IMR-90 (cell line): Measurements from ENCODE around the gene ZZZ3. TPM values are rescaled to one million over a fixed set of nuclear protein-coding genes. Genes with fewer than 3 reads are reported as not detected.

Source experiments
- ATAC-seq: fragments of 200-7000 bp; cut with Tn5 transposase; 2 replicates; pipeline ENCODE4 v1.9.1; 2020; ENCODE audit warnings: low read depth, mild to moderate bottlenecking, moderate library complexity
- BruUV-seq: library from RNA; stranded (reverse); fragments of 400-500 nt; replicated peaks from 2 replicates; lab custom pipeline; 2021; lab: Mats Ljungman, UMichigan
- CTCF ChIA-PET: fragments of 300-600 bp; formaldehyde crosslinking; extraction: SDS; loops from one replicate; lab custom pipeline; 2021; ENCODE audit warnings: antibody characterized with exemption; lab: Yijun Ruan, JAX
- POLR2A ChIA-PET: fragments of 300-600 bp; sonication (Branson Sonifier 250); formaldehyde crosslinking; loops from one replicate; lab custom pipeline; 2022; ENCODE audit warnings: antibody characterized with exemption; ENCODE audit not compliant: unreplicated experiment; lab: Charles Lee
- DNase-seq: peaks from one replicate; pipeline ENCODE4 v3.0.0; 2013
- H2AFZ ChIP-seq: replicated peaks from 2 replicates; pipeline ENCODE3; 2013; ENCODE audit warnings: low read length, mild to moderate bottlenecking; ENCODE audit not compliant: poor library complexity
- H2AK5ac ChIP-seq: 2 replicates; pipeline ENCODE4 v1.6.1; 2013; ENCODE audit warnings: low read depth, low read length, inconsistent platforms
- H2AK9ac ChIP-seq: replicated peaks from 2 replicates; pipeline ENCODE3; 2013; ENCODE audit warnings: mild to moderate bottlenecking, low read depth, low read length, moderate library complexity; ENCODE audit not compliant: poor library complexity
- H2BK120ac ChIP-seq: 2 replicates; pipeline ENCODE4 v1.6.1; 2013; ENCODE audit warnings: low read depth, low read length, inconsistent platforms
- H2BK15ac ChIP-seq: 3 replicates; pipeline ENCODE4 v1.6.1; 2013; ENCODE audit warnings: low read depth, low read length, inconsistent platforms
- H2BK20ac ChIP-seq: 2 replicates; pipeline ENCODE4 v1.6.1; 2013; ENCODE audit warnings: low read depth, mild to moderate bottlenecking, inconsistent platforms, low read length, moderate library complexity
- H2BK5ac ChIP-seq: 2 replicates; pipeline ENCODE4 v1.6.1; 2013; ENCODE audit warnings: mild to moderate bottlenecking, low read depth, low read length, inconsistent platforms; ENCODE audit not compliant: poor library complexity, severe bottlenecking
- H3K14ac ChIP-seq: replicated peaks from 2 replicates; pipeline ENCODE4 v1.6.1; 2013; ENCODE audit warnings: low read depth, low read length, inconsistent platforms
- H3K18ac ChIP-seq: 2 replicates; pipeline ENCODE4 v1.6.1; 2013; ENCODE audit warnings: low read depth, low read length, control low read depth
- H3K23ac ChIP-seq: 2 replicates; pipeline ENCODE4 v1.6.1; 2013; ENCODE audit warnings: low read depth, low read length, inconsistent platforms
- H3K27ac ChIP-seq: 2 replicates; pipeline ENCODE4 v1.5.1; 2013; ENCODE audit warnings: mild to moderate bottlenecking, control low read depth, low read length; ENCODE audit not compliant: insufficient read depth
- H3K27me3 ChIP-seq: 2 replicates; pipeline ENCODE4 v1.6.1; 2013; ENCODE audit warnings: low read length; ENCODE audit not compliant: control insufficient read depth, insufficient read depth
- H3K36me3 ChIP-seq: 2 replicates; pipeline ENCODE4 v1.6.1; 2013; ENCODE audit warnings: low read length, mixed read lengths; ENCODE audit not compliant: control insufficient read depth, insufficient read depth
- H3K4ac ChIP-seq: 2 replicates; pipeline ENCODE4 v1.6.1; 2013; ENCODE audit warnings: low read depth, low read length, inconsistent platforms
- H3K4me1 ChIP-seq: 2 replicates; pipeline ENCODE4 v1.6.1; 2013; ENCODE audit warnings: low read length, mixed read lengths; ENCODE audit not compliant: control insufficient read depth, insufficient read depth
- H3K4me2 ChIP-seq: 2 replicates; pipeline ENCODE4 v1.6.1; 2013; ENCODE audit warnings: low read depth, mild to moderate bottlenecking, control low read depth, low read length, moderate library complexity
- H3K4me3 ChIP-seq: 2 replicates; pipeline ENCODE4 v1.5.1; 2013; ENCODE audit warnings: low read depth, mild to moderate bottlenecking, control low read depth, low read length, moderate library complexity; ENCODE audit not compliant: insufficient read depth
- H3K56ac ChIP-seq: 2 replicates; pipeline ENCODE4 v1.6.1; 2013; ENCODE audit warnings: low read length, inconsistent platforms; ENCODE audit not compliant: insufficient read depth; ENCODE audit errors: extremely low read depth
- H3K79me1 ChIP-seq, 2 experiments: 2 replicates each; pipeline ENCODE4 v1.6.1; 2013; ENCODE audit warnings: low read length in 2 of 2, inconsistent platforms in 1 of 2, low read depth in 1 of 2
- H3K9ac ChIP-seq: 2 replicates; pipeline ENCODE4 v1.6.1; 2013; ENCODE audit warnings: low read depth, low read length, control low read depth
- H3K9me1 ChIP-seq: 2 replicates; pipeline ENCODE4 v1.6.1; 2013; ENCODE audit warnings: low read length, inconsistent platforms; ENCODE audit not compliant: insufficient read depth
- H3K9me3 ChIP-seq: 2 replicates; pipeline ENCODE4 v1.6.1; 2013; ENCODE audit warnings: low read length; ENCODE audit not compliant: control insufficient read depth, insufficient read depth
- H4K20me1 ChIP-seq: 2 replicates; pipeline ENCODE4 v1.6.1; 2013; ENCODE audit warnings: low read length, inconsistent platforms; ENCODE audit not compliant: insufficient read depth
- H4K5ac ChIP-seq: 2 replicates; pipeline ENCODE4 v1.6.1; 2013; ENCODE audit warnings: mild to moderate bottlenecking, low read depth, low read length, control low read depth
- H4K8ac ChIP-seq, 2 experiments: 2 replicates each; pipeline ENCODE4 v1.6.1; 2013; ENCODE audit warnings: low read depth in 2 of 2, low read length in 2 of 2, control low read depth in 1 of 2, inconsistent platforms in 1 of 2
- H4K91ac ChIP-seq: 2 replicates; pipeline ENCODE4 v1.6.1; 2013; ENCODE audit warnings: low read depth, low read length, inconsistent platforms; ENCODE audit not compliant: insufficient read depth
- CEBPB ChIP-seq: IDR thresholded peaks from 2 replicates; pipeline ENCODE4 v1.6.1; 2012; ENCODE audit warnings: low read depth, low read length, improper control_type of control experiment
- ELK1 ChIP-seq: fragments of 150-350 bp; IDR thresholded peaks from 2 replicates; pipeline ENCODE4 v1.6.1; 2016; ENCODE audit warnings: low read depth, mild to moderate bottlenecking, low read length, moderate library complexity, borderline replicate concordance
- FOS ChIP-seq: fragments of 150-350 bp; IDR thresholded peaks from 2 replicates; pipeline ENCODE4 v1.6.1; 2016; ENCODE audit warnings: low read depth, low read length
- MAFK ChIP-seq: IDR thresholded peaks from 2 replicates; pipeline ENCODE4 v1.6.1; 2012; ENCODE audit warnings: low read depth, low read length, improper control_type of control experiment
- MAZ ChIP-seq: IDR thresholded peaks from 2 replicates; pipeline ENCODE4 v1.6.1; 2012; ENCODE audit warnings: low read depth, mild to moderate bottlenecking, low read length, improper control_type of control experiment, moderate library complexity, borderline replicate concordance
- MXI1 ChIP-seq: IDR thresholded peaks from 2 replicates; pipeline ENCODE4 v1.6.1; 2012; ENCODE audit warnings: low read depth, mild to moderate bottlenecking, low read length, moderate library complexity, borderline replicate concordance
- NFE2L2 ChIP-seq: fragments of 150-350 bp; IDR thresholded peaks from 2 replicates; pipeline ENCODE4 v1.6.1; 2016; ENCODE audit warnings: low read depth, mild to moderate bottlenecking, low read length
- POLR2A ChIP-seq: IDR thresholded peaks from 2 replicates; pipeline ENCODE4 v1.6.1; 2012; ENCODE audit warnings: mild to moderate bottlenecking, low read depth, low read length
- RAD21 ChIP-seq: IDR thresholded peaks from 2 replicates; pipeline ENCODE4 v1.6.1; 2012; ENCODE audit warnings: low read length, improper control_type of control experiment
- RCOR1 ChIP-seq: IDR thresholded peaks from 2 replicates; pipeline ENCODE4 v1.6.1; 2012; ENCODE audit warnings: mild to moderate bottlenecking, low read length, improper control_type of control experiment; ENCODE audit not compliant: insufficient replicate concordance
- RFX5 ChIP-seq: IDR thresholded peaks from 2 replicates; pipeline ENCODE4 v1.8.0; 2012; ENCODE audit warnings: low read depth, mild to moderate bottlenecking, low read length, moderate library complexity
- SMC3 ChIP-seq: fragments of 150-350 bp; IDR thresholded peaks from 2 replicates; pipeline ENCODE4 v1.6.1; 2016; ENCODE audit warnings: low read depth, mild to moderate bottlenecking, antibody characterized with exemption, low read length, moderate library complexity
- WGBS, 2 experiments: methylation state at CpG; one replicate each; pipeline versions ENCODE4 v1.1.5 to v1.1.7; 2013; ENCODE audit warnings: missing lambda C conversion rate in 2 of 2; ENCODE audit not compliant: insufficient read length in 1 of 2; ENCODE audit errors: extremely low coverage in 2 of 2; 5-methylcytosine and 5-hydroxymethylcytosine counted together
- dilution Hi-C: fragments of 300-500 bp; cut with HindIII; formaldehyde crosslinking; loops from one replicate; pipeline ENCODE4 v1.14.3; 2018; ENCODE audit warnings: low sequenced_read_pairs; ENCODE audit not compliant: unreplicated experiment
- in situ Hi-C: fragments of 300-500 bp; cut with MboI; formaldehyde crosslinking; loops from 3 replicates; pipeline ENCODE4 v1.14.3; 2019; ENCODE audit warnings: low sequenced_read_pairs, inconsistent platforms, mixed read lengths
- intact Hi-C: fragments of 100-400 bp; cut with micrococcal nuclease; formaldehyde crosslinking; loops from 2 replicates; pipeline ENCODE4 v1.10.0; 2022
- polyA plus RNA-seq, 3 experiments: library from polyadenylated mRNA; depleted of rRNA; stranded (reverse); fragments of >200 nt; gene quantifications; 2 replicates each; pipeline ENCODE4 v1.2.3, GENCODE V29; 2012; ENCODE audit warnings: low replicate concordance in 1 of 3
- total RNA-seq: library from RNA; depleted of rRNA; stranded (reverse); fragments of >200 nt; gene quantifications from 2 replicates; pipeline ENCODE4 v1.2.3, GENCODE V29; 2012
- TF ChIP-seq, protein P1 (sequence below): conservative IDR thresholded peaks from 2 replicates; pipeline ENCODE4 v1.5.1; 2012; ENCODE audit warnings: mild to moderate bottlenecking, low read depth, low read length, improper control_type of control experiment
- TF ChIP-seq, protein P2 (sequence below): fragments of 150-350 bp; IDR thresholded peaks from 2 replicates; pipeline ENCODE4 v1.6.1; 2017; ENCODE audit warnings: mild to moderate bottlenecking, antibody characterized with exemption, low read length, low read depth

Gene ZZZ3
- total and polyA plus RNA-seq, 2 of the 4 experiments (the other 2 are of a cell fraction): 14.2 to 66.3 TPM

- H3K4me3 ChIP-seq: no peak overlapping the region
- no peaks in the 10 kb centered on the region for H3K79me1 ChIP-seq
- H3K9ac ChIP-seq: no peak overlapping the region
- no peak overlapping the region for H2BK15ac ChIP-seq
- H3K4ac ChIP-seq: no peak overlapping the region
- H2AFZ ChIP-seq: no peak overlapping the region
- H2AK9ac ChIP-seq: no peak overlapping the region
- no peaks in the 10 kb centered on the region for H4K20me1 ChIP-seq
- H3K18ac ChIP-seq: no peak overlapping the region
- POLR2A ChIA-PET: no interaction called here
- BruUV-seq: no TSS peak
- TF ChIP-seq, protein P1, sequence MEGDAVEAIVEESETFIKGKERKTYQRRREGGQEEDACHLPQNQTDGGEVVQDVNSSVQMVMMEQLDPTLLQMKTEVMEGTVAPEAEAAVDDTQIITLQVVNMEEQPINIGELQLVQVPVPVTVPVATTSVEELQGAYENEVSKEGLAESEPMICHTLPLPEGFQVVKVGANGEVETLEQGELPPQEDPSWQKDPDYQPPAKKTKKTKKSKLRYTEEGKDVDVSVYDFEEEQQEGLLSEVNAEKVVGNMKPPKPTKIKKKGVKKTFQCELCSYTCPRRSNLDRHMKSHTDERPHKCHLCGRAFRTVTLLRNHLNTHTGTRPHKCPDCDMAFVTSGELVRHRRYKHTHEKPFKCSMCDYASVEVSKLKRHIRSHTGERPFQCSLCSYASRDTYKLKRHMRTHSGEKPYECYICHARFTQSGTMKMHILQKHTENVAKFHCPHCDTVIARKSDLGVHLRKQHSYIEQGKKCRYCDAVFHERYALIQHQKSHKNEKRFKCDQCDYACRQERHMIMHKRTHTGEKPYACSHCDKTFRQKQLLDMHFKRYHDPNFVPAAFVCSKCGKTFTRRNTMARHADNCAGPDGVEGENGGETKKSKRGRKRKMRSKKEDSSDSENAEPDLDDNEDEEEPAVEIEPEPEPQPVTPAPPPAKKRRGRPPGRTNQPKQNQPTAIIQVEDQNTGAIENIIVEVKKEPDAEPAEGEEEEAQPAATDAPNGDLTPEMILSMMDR: no peak; the same call in 1 of the 2 replicates
- TF ChIP-seq RFX5 (no peak), RCOR1 (no peak), RAD21 (no peak), ELK1 (no peak), MXI1 (no peak), NFE2L2 (no peak), MAZ (no peak), FOS (no peak), MAFK (no peak), SMC3 (no peak), CEBPB (no peak), POLR2A (no peak)
- TF ChIP-seq, protein P2, sequence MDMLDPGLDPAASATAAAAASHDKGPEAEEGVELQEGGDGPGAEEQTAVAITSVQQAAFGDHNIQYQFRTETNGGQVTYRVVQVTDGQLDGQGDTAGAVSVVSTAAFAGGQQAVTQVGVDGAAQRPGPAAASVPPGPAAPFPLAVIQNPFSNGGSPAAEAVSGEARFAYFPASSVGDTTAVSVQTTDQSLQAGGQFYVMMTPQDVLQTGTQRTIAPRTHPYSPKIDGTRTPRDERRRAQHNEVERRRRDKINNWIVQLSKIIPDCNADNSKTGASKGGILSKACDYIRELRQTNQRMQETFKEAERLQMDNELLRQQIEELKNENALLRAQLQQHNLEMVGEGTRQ: no peak
- H3K36me3 ChIP-seq: peaks cover 6% of the 10 kb centered on the region
- H4K8ac ChIP-seq: no peak overlapping the region
- H3K56ac ChIP-seq: no peak overlapping the region
- H3K27me3 ChIP-seq: no peaks in the 10 kb centered on the region
- H3K9me3 ChIP-seq: no peaks in the 10 kb centered on the region
- H3K23ac ChIP-seq: no peak overlapping the region
- H3K14ac ChIP-seq: no peak overlapping the region
- intact Hi-C loops: no loop called here
- no peak overlapping the region for H2BK20ac ChIP-seq
- CTCF ChIA-PET: interaction anchor here (0.7 to 0.9 kb wide), 2 partner anchors 66 to 804 kb away, joined by 3 to 4 read pairs; no protein-coding TSS in a partner anchor
- H3K27ac ChIP-seq: no peak overlapping the region
- H2BK120ac ChIP-seq: no peak overlapping the region
- no peak overlapping the region for H2BK5ac ChIP-seq
- ATAC-seq (no peak), DNase-seq (no peak)
- no peaks in the 10 kb centered on the region for H3K9me1 ChIP-seq
- in situ Hi-C loops: loop anchor here (10.0 kb wide), 1 partner anchor 533 kb away; no protein-coding TSS in a partner anchor
- dilution Hi-C loops: no loop called here
- no peaks in the 10 kb centered on the region; the same call in 1 of the 2 replicates for H3K4me1 ChIP-seq
- WGBS, 2 experiments: no CpG with 5 or more reads among the region's 21 CpGs
- H3K4me2 ChIP-seq: no peak overlapping the region
- no peak overlapping the region for H4K91ac ChIP-seq
- no peak overlapping the region for H4K5ac ChIP-seq
- H2AK5ac ChIP-seq: no peak overlapping the region
Measured at GRCh38 chr1:77687519-77687906, 5.1 kb upstream of the ZZZ3 start.
